NCI-H69 (cell line): ENCODE results near the gene LCN9.
"Not testable (repeated sequence)": the region's sequence is repeated elsewhere in the genome, so short reads cannot be mapped to it uniquely, and the experiment has no call there.

Experiments used
- DNase-seq: peaks from one replicate; lab custom pipeline; 2025; lab: John Stamatoyannopoulos, UW

LCN9 gene

GRCh38 chr9:135662758-135663450, at the start of gene LCN9:
Gene LCN9, plus strand, starts transcription at chr9:135663309. Its CDS starts 13 bp downstream, at chr9:135663322.
- no peak for DNase-seq

- no peak for DNase-seq
Observed at GRCh38 chr9:135613946-135614805, 48.9 kb upstream of the LCN9 start.

DNA sequence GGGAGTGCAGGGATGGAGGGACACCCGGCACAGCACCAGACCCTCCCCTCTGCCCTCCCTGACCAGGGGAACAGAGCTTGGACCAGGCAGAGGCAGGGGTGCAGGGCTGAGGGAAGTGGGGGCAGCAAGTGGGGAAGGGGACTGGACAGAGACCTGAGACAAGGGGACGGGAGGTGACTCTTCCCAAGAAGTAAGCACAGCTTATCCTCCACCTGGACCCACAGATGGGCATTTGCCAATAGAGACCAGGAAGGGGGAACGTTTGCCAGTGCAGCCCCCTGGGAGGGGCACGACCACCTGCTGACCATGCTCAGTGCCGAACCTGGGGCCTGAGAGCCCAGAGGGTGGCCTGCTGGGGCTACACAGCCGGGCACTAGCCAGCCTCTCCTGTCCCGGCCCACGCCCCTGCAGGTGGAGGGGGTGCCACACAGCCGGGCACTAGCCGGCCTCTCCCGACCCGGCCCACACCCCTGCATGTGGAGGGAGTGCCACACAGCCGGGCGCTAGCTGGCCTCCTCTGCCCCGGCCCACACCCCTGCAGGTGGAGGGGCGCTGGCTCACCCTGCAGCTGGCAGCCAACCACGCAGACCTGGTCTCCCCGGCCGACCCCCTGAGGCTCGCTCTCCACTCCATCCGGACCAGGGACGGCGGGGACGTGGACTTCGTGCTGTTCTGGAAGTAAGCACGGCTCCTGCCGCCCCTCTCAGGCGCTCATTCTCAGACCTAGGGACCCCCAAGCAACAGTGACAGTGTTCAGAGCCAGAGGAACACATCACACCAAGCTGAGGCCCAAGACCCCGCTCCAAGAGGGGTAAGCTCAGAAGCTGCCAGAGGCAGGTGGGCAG, 48.1 kb upstream of the LCN9 start:
- no peak for DNase-seq

DNA sequence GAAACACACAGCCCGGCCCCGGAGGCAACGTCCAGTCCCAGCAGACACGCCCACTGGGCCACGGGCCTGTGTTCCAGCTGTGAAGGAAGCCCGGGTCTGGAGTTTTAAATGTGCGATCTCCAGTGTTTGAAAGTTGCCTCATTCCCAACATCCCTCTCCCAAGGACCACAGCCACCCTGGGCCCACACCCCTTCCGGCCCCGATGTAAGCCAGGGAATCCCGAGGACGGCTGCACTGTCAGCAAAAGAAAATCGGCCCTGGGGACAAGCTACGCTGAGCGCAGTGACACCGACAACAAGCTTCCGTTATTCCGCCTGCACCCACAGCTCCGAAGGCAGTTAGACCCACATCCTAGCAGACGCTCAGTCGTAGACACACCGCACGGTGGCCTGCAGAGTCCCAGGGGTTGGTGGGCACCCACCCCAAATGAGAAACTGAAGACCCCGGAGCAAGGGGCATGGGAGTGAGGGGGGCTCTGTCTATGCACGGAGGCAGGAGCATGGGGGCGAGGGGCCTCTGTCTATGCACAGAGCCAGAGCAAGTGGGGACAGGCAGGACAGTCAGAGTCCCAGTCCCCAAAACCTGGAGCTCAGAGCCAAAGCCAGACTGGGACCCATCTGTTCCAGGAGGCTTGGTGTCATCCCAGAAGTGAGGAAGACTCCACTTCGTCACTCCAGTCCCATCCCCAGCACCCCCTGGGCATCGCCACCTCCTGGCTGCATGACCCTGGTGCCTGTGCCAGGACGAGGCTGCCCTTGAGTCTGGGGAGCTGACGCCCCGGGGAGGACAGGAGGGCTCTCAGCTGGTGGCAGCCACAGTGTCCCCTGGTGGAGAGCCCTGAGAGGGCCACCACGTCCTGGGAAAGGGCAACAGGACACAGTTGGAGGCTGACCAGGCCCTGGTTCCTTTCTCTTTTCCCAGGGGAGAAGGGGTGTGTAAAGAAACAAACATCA, 47.2 kb upstream of the LCN9 start:
- no peak for DNase-seq

- DNase-seq, result peak; percentile 15
Observed at GRCh38 chr9:135616619-135617537, 46.2 kb upstream of the LCN9 start.

- DNase-seq, result no peak
Observed at GRCh38 chr9:135617538-135617900, 45.6 kb upstream of the LCN9 start.

DNA sequence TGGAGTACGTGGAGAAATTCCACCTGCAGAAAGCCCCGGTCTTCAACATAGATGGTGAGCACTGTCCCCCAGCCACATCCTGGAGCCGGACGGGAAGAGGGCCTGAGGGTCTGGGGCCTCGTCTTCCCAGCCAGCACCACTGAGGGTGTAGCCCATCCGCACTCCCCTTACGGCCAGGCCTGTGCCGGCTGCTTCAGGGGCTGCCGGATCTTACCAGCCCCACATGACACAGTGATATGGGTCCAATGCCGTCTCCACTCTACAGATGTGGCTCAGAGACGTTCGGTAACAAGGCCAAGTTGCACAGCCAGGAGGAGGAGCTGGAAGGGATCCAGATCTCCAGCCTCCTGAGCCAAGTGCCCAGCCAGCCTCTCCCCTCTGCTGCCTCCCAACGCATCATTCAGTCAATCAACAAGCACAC, 45.1 kb upstream of the LCN9 start:
- DNase-seq, result no peak

- peak; percentile 12 for DNase-seq
Observed at GRCh38 chr9:135618866-135619598, 44.1 kb upstream of the LCN9 start.

- DNase-seq, result peak; percentile 68
Observed at GRCh38 chr9:135619599-135619886, 43.6 kb upstream of the LCN9 start.

GRCh38 chr9:135620558-135620957, 42.6 kb upstream of the LCN9 start:
- no peak for DNase-seq

- DNase-seq, result no peak
Observed at GRCh38 chr9:135622415-135623020, 40.6 kb upstream of the LCN9 start.

DNA sequence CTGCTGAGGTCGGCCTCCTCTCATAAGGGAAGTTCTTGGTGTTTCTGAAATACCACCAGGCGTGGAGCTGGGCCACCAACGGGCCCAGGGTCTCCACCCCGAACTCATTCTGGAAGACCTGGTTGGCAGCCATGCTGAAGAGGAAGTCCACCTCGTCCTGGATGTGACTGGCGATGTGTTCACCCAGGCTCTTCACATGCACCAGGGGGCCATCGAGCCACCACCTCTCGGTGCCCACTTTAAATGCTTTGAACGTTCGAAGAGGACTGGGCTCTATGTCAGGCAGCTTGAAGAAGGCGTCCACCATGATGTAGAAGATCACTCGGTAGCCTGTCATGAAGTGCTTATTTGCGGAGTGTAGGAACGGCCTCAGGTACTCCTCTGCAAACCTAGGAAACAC, 38.8 kb upstream of the LCN9 start:
- DNase-seq, result no peak

GRCh38 chr9:135632841-135633240, 30.3 kb upstream of the LCN9 start:
- DNase-seq, result no peak

DNA sequence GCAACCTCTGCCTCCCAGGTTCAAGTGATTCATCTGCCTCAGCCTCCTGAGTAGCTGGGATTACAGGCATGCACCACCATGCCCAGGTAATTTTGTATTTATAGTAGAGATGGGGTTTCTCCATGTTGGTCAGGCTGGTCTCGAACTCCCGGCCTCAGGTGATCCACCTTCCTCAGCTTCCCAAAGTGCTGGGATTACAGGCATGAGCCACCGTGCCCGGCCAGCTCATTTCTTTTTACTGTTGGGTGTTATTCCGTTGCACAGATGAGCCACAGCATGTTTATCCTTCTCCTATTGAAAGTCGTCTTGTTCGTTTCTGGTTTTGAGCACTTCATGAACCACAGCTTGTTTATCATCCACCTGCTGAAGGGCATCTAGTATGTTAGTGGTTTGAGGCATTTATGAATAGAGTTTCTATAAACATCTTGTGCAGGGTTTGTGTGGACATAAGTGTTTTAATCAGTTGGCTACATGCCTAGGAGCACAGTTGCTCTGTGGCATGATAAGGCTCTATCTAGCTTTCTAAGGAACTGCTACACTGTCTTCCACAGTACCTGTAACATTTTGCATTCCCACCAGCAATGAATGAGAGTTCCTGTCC, 26.1 kb upstream of the LCN9 start:
- DNase-seq, result not testable (repeated sequence)

DNA sequence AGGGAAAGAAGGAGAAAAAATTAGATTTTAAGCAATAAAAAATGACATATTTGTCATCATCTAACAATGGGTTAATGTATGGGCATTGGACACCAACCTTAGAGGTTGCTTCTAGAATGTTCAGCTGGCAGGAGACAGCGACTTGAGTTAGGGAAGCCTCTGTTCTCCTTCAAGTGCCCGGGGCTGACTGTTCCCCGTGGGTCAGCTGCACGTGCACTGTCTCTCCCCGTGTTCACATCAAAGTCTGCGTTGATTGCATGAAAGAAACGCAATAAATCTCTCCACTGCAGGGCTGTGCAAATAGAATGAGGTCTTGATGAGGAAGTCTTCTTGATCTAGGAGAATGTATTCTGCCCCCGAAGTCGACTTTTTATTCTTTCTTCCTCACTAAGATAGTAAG, 23.9 kb upstream of the LCN9 start, which contains the start of gene GLT6D1:
Gene GLT6D1 (minus strand): TSS at position 345 of the 400 bp plus-strand sequence. CDS start 353 bp downstream, outside the sequence.
- no peak for DNase-seq

DNA sequence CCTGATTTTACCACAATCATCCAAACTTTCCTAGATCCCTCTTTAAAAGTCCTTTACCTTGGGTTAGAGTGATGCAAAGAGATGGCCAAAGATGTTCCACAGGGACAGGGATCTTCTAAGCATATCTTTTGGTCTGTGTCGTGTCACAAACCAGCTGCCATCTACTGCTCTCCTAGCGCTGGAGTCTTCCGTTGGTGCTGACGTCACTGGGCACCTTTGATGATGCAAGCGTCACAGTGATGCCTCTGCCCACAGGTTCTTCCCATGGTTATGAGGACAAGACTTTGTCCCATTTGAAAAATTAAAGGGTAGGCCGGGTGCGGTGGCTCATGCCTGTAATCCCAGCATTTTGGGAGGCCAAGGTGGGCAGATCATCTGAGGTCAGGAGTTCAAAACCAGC, 22.1 kb upstream of the LCN9 start:
- no peak for DNase-seq

DNA sequence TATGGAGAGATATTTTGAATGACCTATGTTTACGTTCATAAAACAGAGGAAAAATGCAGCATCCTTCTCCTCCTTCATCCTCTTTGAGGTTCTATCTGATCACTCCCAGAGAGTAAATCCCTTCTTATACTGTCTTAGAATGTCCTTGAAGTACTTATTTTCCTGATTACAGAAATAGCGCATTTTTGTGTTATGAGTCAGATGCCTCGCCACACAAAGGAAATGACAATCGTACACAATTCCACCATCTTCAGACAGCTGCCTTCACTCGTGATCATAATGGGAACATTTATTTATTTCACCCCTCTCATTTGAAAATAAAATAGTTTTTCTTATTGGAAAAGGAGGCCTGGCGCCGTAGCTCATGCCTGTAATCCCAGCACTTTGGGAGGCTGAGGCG, 21.4 kb upstream of the LCN9 start:
- no peak for DNase-seq

GRCh38 chr9:135644631-135645218, 18.4 kb upstream of the LCN9 start:
- peak; percentile 24 for DNase-seq
